MG63 (cell line): ENCODE data around the gene PTPRN2. TPM values are rescaled to one million over a fixed set of nuclear protein-coding genes. Genes with fewer than 3 reads are reported as not detected.
"Not testable (repeated sequence)": the region's sequence is repeated elsewhere in the genome, so short reads cannot be mapped to it uniquely, and the experiment has no call there.

Source experiments
- DNase-seq: peaks from one replicate; pipeline ENCODE4 v3.0.0-alpha.2; 2020
- H3K27me3 ChIP-seq: fragments of 250-450 bp; sonication (Bioruptor Pico); 2 replicates; pipeline ENCODE4 v1.5.1; 2020; ENCODE audit warnings: mild to moderate bottlenecking, moderate library complexity
- H3K36me3 ChIP-seq: fragments of 250-450 bp; sonication (Bioruptor Pico); 2 replicates; pipeline ENCODE4 v1.5.1; 2020; ENCODE audit warnings: mild to moderate bottlenecking, moderate library complexity
- H3K4me3 ChIP-seq: fragments of 250-450 bp; sonication (Bioruptor Pico); 2 replicates; pipeline ENCODE4 v1.5.1; 2020; ENCODE audit warnings: mild to moderate bottlenecking, moderate library complexity
- H3K9me3 ChIP-seq: fragments of 250-450 bp; sonication (Bioruptor Pico); 2 replicates; pipeline ENCODE4 v1.5.1; 2020; ENCODE audit warnings: mild to moderate bottlenecking, moderate library complexity
- total RNA-seq: library from RNA; depleted of rRNA; stranded (reverse); fragments of >200 nt; shearing (Covaris generic); gene quantifications from 2 replicates; pipeline ENCODE4 v1.2.3, GENCODE V29; 2014; ENCODE audit warnings: low replicate concordance

PTPRN2 gene
- total RNA-seq, 1 experiment from 2014 or later, result 0.16 TPM

- H3K36me3 ChIP-seq, result no peaks in the 10 kb centered on the region
- DNase-seq, result no peak
- H3K4me3 ChIP-seq, result no peak overlapping the region
- H3K9me3 ChIP-seq, result no peaks in the 10 kb centered on the region
- H3K27me3 ChIP-seq, result no peaks in the 10 kb centered on the region
These were observed 873.2 kb downstream of the PTPRN2 start for GRCh38 chr7:157714166-157715070.

GRCh38 chr7:157713591-157713990 is 874.0 kb downstream of the PTPRN2 start:
- Histone ChIP-seq H3K27me3 (no peaks in the 10 kb centered on the region), H3K9me3 (no peaks in the 10 kb centered on the region), H3K36me3 (no peaks in the 10 kb centered on the region), H3K4me3 (no peak overlapping the region)
- no peak for DNase-seq

- Histone ChIP-seq H3K27me3 (no peaks in the 10 kb centered on the region), H3K4me3 (no peak overlapping the region), H3K36me3 (no peaks in the 10 kb centered on the region), H3K9me3 (no peaks in the 10 kb centered on the region)
- DNase-seq, result no peak
These were observed 874.9 kb downstream of the PTPRN2 start for GRCh38 chr7:157712666-157713235.

- Histone ChIP-seq H3K36me3 (no peaks in the 10 kb centered on the region), H3K4me3 (no peak overlapping the region), H3K9me3 (no peaks in the 10 kb centered on the region), H3K27me3 (no peaks in the 10 kb centered on the region)
- no peak for DNase-seq
These were observed 876.2 kb downstream of the PTPRN2 start for GRCh38 chr7:157711353-157711888.

GRCh38 chr7:157710396-157710795 is 877.2 kb downstream of the PTPRN2 start:
- Histone ChIP-seq H3K27me3 (no peaks in the 10 kb centered on the region), H3K9me3 (no peaks in the 10 kb centered on the region), H3K36me3 (no peaks in the 10 kb centered on the region), H3K4me3 (no peak overlapping the region)
- DNase-seq, result no peak

GRCh38 chr7:157709531-157710251 is 877.9 kb downstream of the PTPRN2 start:
- Histone ChIP-seq H3K36me3 (no peaks in the 10 kb centered on the region), H3K27me3 (no peaks in the 10 kb centered on the region), H3K4me3 (no peak overlapping the region), H3K9me3 (no peaks in the 10 kb centered on the region)
- no peak for DNase-seq

- no peaks in the 10 kb centered on the region for H3K27me3 ChIP-seq
- H3K36me3 ChIP-seq, result no peaks in the 10 kb centered on the region
- H3K9me3 ChIP-seq, result no peaks in the 10 kb centered on the region
- DNase-seq, result no peak
- H3K4me3 ChIP-seq, result no peak overlapping the region
These were observed 878.7 kb downstream of the PTPRN2 start for GRCh38 chr7:157708919-157709295.

- Histone ChIP-seq H3K36me3 (no peaks in the 10 kb centered on the region), H3K27me3 (no peaks in the 10 kb centered on the region), H3K4me3 (no peak overlapping the region), H3K9me3 (no peaks in the 10 kb centered on the region)
- no peak for DNase-seq
These were observed 879.4 kb downstream of the PTPRN2 start for GRCh38 chr7:157707983-157708918.

GRCh38 chr7:157704365-157704764 is 883.3 kb downstream of the PTPRN2 start:
- Histone ChIP-seq H3K9me3 (no peaks in the 10 kb centered on the region), H3K36me3 (no peaks in the 10 kb centered on the region), H3K27me3 (peaks cover 8% of the 10 kb centered on the region; the same call in 1 of the 2 replicates), H3K4me3 (no peak overlapping the region)
- no peak for DNase-seq

GRCh38 chr7:157703534-157704195 is 884.0 kb downstream of the PTPRN2 start:
- Histone ChIP-seq H3K4me3 (no peak overlapping the region), H3K27me3 (peaks cover 13% of the 10 kb centered on the region), H3K9me3 (no peaks in the 10 kb centered on the region), H3K36me3 (no peaks in the 10 kb centered on the region)
- DNase-seq, result no peak

GRCh38 chr7:157703131-157703530 is 884.5 kb downstream of the PTPRN2 start:
- Histone ChIP-seq H3K9me3 (no peaks in the 10 kb centered on the region), H3K27me3 (peaks cover 13% of the 10 kb centered on the region), H3K36me3 (no peaks in the 10 kb centered on the region), H3K4me3 (no peak overlapping the region)
- no peak for DNase-seq

GRCh38 chr7:157702311-157703023 is 885.2 kb downstream of the PTPRN2 start:
- DNase-seq, result no peak
- H3K27me3 ChIP-seq, result peaks cover 13% of the 10 kb centered on the region
- H3K9me3 ChIP-seq, result no peaks in the 10 kb centered on the region
- H3K4me3 ChIP-seq, result no peak overlapping the region
- H3K36me3 ChIP-seq, result no peaks in the 10 kb centered on the region

- not testable (repeated sequence) for DNase-seq, H3K4me3 ChIP-seq, H3K36me3 ChIP-seq, H3K9me3 ChIP-seq
- H3K27me3 ChIP-seq, result peaks cover 13% of the 10 kb centered on the region
These were observed 886.0 kb downstream of the PTPRN2 start for GRCh38 chr7:157701395-157702180.

- no peaks in the 10 kb centered on the region for H3K36me3 ChIP-seq
- no peaks in the 10 kb centered on the region for H3K9me3 ChIP-seq
- peaks cover 13% of the 10 kb centered on the region for H3K27me3 ChIP-seq
- no peak for DNase-seq
- H3K4me3 ChIP-seq, result no peak overlapping the region
These were observed 887.2 kb downstream of the PTPRN2 start for GRCh38 chr7:157700231-157701005.
